HCT116 (cell line): Measurements from ENCODE around the gene PTPN21. TPM values are rescaled to one million over a fixed set of nuclear protein-coding genes. Genes with fewer than 3 reads are reported as not detected.

Experiments
- ATAC-seq: fragments of 200-7000 bp; cut with Tn5 transposase; 2 replicates; pipeline ENCODE4 v1.9.1; 2020; ENCODE audit warnings: mild to moderate bottlenecking, moderate library complexity
- BruUV-seq: library from RNA; stranded (reverse); fragments of 400-500 nt; replicated peaks from 2 replicates; lab custom pipeline; 2021; lab: Mats Ljungman, UMichigan
- CTCF ChIA-PET: fragments of 300-600 bp; sonication (Branson Sonifier 250); formaldehyde crosslinking; loops from one replicate; lab custom pipeline; 2021; ENCODE audit warnings: antibody characterized with exemption; lab: Charles Lee
- POLR2A ChIA-PET: fragments of 300-600, 350-600 bp; sonication (Branson Sonifier 250); formaldehyde crosslinking; loops from one replicate; lab custom pipeline; 2021; ENCODE audit warnings: antibody characterized with exemption; lab: Charles Lee
- RAD21 ChIA-PET, 2 experiments: fragments of 300-600 bp; sonication (Branson Sonifier 250); formaldehyde crosslinking; loops; one replicate each; lab custom pipeline; 2023; ENCODE audit warnings: low total read pairs in 2 of 2; ENCODE audit not compliant: uncharacterized antibody in 2 of 2, unreplicated experiment in 2 of 2, low non-redundant PET in 1 of 2; lab: Charles Lee
- DNase-seq: peaks from one replicate; pipeline ENCODE4 v3.0.0-alpha.2; 2010; ENCODE audit warnings: low read depth, low spot score
- H2AFZ ChIP-seq: fragments of 200-600 bp; shearing (Covaris generic), sonication (generic); 2 replicates; pipeline ENCODE4 v1.6.1; 2017; ENCODE audit warnings: low read depth, mixed run types, mixed read lengths, antibody characterized with exemption, low read length; ENCODE audit not compliant: poor library complexity, severe bottlenecking
- H3K27ac ChIP-seq: 2 replicates; pipeline ENCODE4 v1.5.1; 2012; ENCODE audit warnings: low read depth, low read length
- H3K27me3 ChIP-seq: fragments of 200-600 bp; sonication (generic); 2 replicates; pipeline ENCODE4 v1.6.1; 2016; ENCODE audit warnings: mixed run types, low read length, mixed read lengths; ENCODE audit not compliant: insufficient read depth
- H3K36me3 ChIP-seq, 2 experiments: fragments of 200-500 bp in 1 of 2; fragments of 200-600 bp in 1 of 2; sonication (Bioruptor generic) in 1 of 2; sonication (generic) in 1 of 2; 2 replicates each; pipeline versions ENCODE4 v1.5.1 to v1.6.1; 2014 to 2016; ENCODE audit warnings: low read length in 2 of 2, inconsistent platforms in 1 of 2, mixed read lengths in 1 of 2, mixed run types in 1 of 2; ENCODE audit not compliant: insufficient read depth in 2 of 2, control insufficient read depth in 1 of 2
- H3K4me1 ChIP-seq, 2 experiments: fragments of 200-600 bp in 1 of 2; sonication (generic) in 1 of 2; 2 replicates each; pipeline versions ENCODE4 v1.5.1 to v1.6.1; 2012 to 2017; ENCODE audit warnings: low read length in 2 of 2, inconsistent platforms in 1 of 2, mild to moderate bottlenecking in 1 of 2, mixed read lengths in 1 of 2, mixed run types in 1 of 2, moderate library complexity in 1 of 2; ENCODE audit not compliant: insufficient read depth in 2 of 2, control insufficient read depth in 1 of 2
- H3K4me2 ChIP-seq: fragments of 200-600 bp; sonication (generic); 2 replicates; pipeline ENCODE4 v1.6.1; 2017; ENCODE audit warnings: mixed run types, low read length, mixed read lengths
- H3K4me3 ChIP-seq, 2 experiments: fragments of 200-600 bp in 1 of 2; sonication (generic) in 1 of 2; replicated peaks in 1 of 2; 2 replicates each; pipeline ENCODE4 v1.5.1; 2011 to 2016; ENCODE audit warnings: low read length in 2 of 2, control low read depth in 1 of 2, low read depth in 1 of 2, mild to moderate bottlenecking in 1 of 2, mixed read lengths in 1 of 2, mixed run types in 1 of 2
- H3K79me2 ChIP-seq: fragments of 200-600 bp; sonication (generic); 2 replicates; pipeline ENCODE4 v1.6.1; 2017; ENCODE audit warnings: mild to moderate bottlenecking, mixed run types, low read length, moderate library complexity, mixed read lengths; ENCODE audit not compliant: insufficient read depth
- H3K9ac ChIP-seq: fragments of 200-600 bp; sonication (generic); 2 replicates; pipeline ENCODE4 v1.6.1; 2016; ENCODE audit warnings: low read length, mixed read lengths
- H3K9me2 ChIP-seq: fragments of 200-600 bp; sonication (generic), shearing (Covaris generic); 2 replicates; pipeline ENCODE4 v1.6.1; 2017; ENCODE audit warnings: mixed run types, mild to moderate bottlenecking, moderate library complexity; ENCODE audit not compliant: insufficient read depth
- H3K9me3 ChIP-seq, 2 experiments: fragments of 200-500 bp in 1 of 2; fragments of 200-600 bp in 1 of 2; sonication (Bioruptor generic) in 1 of 2; sonication (generic) in 1 of 2; 2 replicates each; pipeline ENCODE4 v1.6.1; 2014 to 2017; ENCODE audit warnings: low read length in 2 of 2, mixed read lengths in 2 of 2, inconsistent platforms in 1 of 2, low read depth in 1 of 2, mild to moderate bottlenecking in 1 of 2, mixed run types in 1 of 2, moderate library complexity in 1 of 2; ENCODE audit not compliant: control insufficient read depth in 1 of 2, insufficient read depth in 1 of 2
- H4K20me1 ChIP-seq: fragments of 200-600 bp; sonication (generic), shearing (Covaris generic); 2 replicates; pipeline ENCODE4 v1.6.1; 2017; ENCODE audit warnings: mixed run types, mild to moderate bottlenecking, moderate library complexity; ENCODE audit not compliant: insufficient read depth
- ATF3 ChIP-seq: IDR thresholded peaks from 2 replicates; pipeline ENCODE4 v1.6.1; 2012
- CEBPB ChIP-seq: IDR thresholded peaks from 2 replicates; pipeline ENCODE4 v1.6.1; 2012; ENCODE audit warnings: low read depth
- CTCF ChIP-seq, 3 experiments: fragments of 200-600 bp in 1 of 3; sonication (generic) in 1 of 3; IDR thresholded peaks in 2 of 3; conservative IDR thresholded peaks in 1 of 3; 2 replicates each; pipeline ENCODE4 v1.5.1; 2012 to 2017; ENCODE audit warnings: low read depth in 2 of 3, low read length in 2 of 3, antibody characterized with exemption in 1 of 3, borderline replicate concordance in 1 of 3, control low read depth in 1 of 3, mild to moderate bottlenecking in 1 of 3, mixed read lengths in 1 of 3, mixed run types in 1 of 3, moderate library complexity in 1 of 3; ENCODE audit not compliant: insufficient read depth in 1 of 3
- EGR1 ChIP-seq: IDR thresholded peaks from 2 replicates; pipeline ENCODE4 v1.6.1; 2012; ENCODE audit warnings: low read depth
- ELF1 ChIP-seq: IDR thresholded peaks from 2 replicates; pipeline ENCODE4 v1.6.1; 2012; ENCODE audit warnings: low read depth, borderline replicate concordance
- EZH2 ChIP-seq: fragments of 200-600 bp; sonication (generic); IDR thresholded peaks from 2 replicates; pipeline ENCODE4 v1.6.1; 2017; ENCODE audit warnings: antibody characterized with exemption, mixed run types
- FOSL1 ChIP-seq: IDR thresholded peaks from 2 replicates; pipeline ENCODE4 v1.6.1; 2012; ENCODE audit warnings: low read depth
- JUND ChIP-seq: IDR thresholded peaks from 2 replicates; pipeline ENCODE4 v1.6.1; 2012
- POLR2A ChIP-seq: IDR thresholded peaks from 2 replicates; pipeline ENCODE4 v1.7.0; 2011; ENCODE audit warnings: borderline replicate concordance; ENCODE audit not compliant: insufficient read depth, insufficient read length; ENCODE audit errors: extremely low read depth
- TCF7L2 ChIP-seq: IDR thresholded peaks from 2 replicates; pipeline ENCODE4 v1.7.0; 2011; ENCODE audit warnings: borderline replicate concordance, inconsistent platforms; ENCODE audit not compliant: insufficient read depth, insufficient read length; ENCODE audit errors: extremely low read depth
- ZFX ChIP-seq: fragments of 450-650 bp; IDR thresholded peaks from 2 replicates; pipeline ENCODE4 v1.6.1; 2017
- intact Hi-C: fragments of 100-400 bp; cut with micrococcal nuclease; formaldehyde crosslinking; loops from 2 replicates; pipeline ENCODE4 v1.10.0; 2022
- total RNA-seq: library from RNA; stranded (reverse); gene quantifications from one replicate; pipeline ENCODE4 v1.2.1, GENCODE V29; 2021; ENCODE audit not compliant: unreplicated experiment

The PTPN21 gene
- total RNA-seq, 1 experiment from 2014 or later: 7.6 TPM

DNA sequence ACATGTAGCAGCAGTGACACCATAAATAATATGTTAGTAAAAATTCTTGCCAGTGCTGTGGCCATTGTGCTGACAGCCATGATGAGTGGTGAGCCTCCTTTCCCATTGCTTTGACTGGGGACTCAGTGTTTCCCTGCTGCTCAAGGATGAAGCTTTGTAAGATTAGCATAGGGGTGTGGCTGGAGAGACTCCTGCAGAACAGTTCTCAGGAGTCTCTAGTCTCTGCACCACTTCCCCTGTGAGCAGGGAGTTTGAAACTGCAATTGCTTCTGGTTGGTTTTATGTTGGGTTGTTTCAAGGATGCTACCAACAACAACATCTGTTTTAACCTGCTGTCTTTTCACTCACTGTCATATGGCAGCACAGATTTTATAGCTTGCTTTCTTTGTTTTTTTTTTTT lies 49.4 kb upstream of the PTPN21 start:
- no peak for DNase-seq
- Histone ChIP-seq H3K9me3 (no peaks in the 10 kb centered on the region), H3K4me1 (no peaks in the 10 kb centered on the region), H3K36me3 (peaks cover 43 to 53% of the 10 kb centered on the region in 2 experiments), H3K4me2 (no peak overlapping the region), H3K9me2 (no peaks in the 10 kb centered on the region), H2AFZ (no peak overlapping the region), H3K9ac (no peak overlapping the region), H3K27ac (no peak overlapping the region), H3K79me2 (peaks cover 3% of the 10 kb centered on the region; the same call in 1 of the 2 replicates), H3K27me3 (no peaks in the 10 kb centered on the region), H4K20me1 (no peaks in the 10 kb centered on the region)
- intact Hi-C loops: no loop called here
- no peak for ATAC-seq
- TF ChIP-seq JUND (no peak), POLR2A (no peak), ELF1 (no peak), ZFX (no peak)
- TF ChIP-seq, all 23 proteins: peak for 0
- no peak overlapping the region for H3K4me3 ChIP-seq
- ChIA-PET POLR2A (no interaction called here), RAD21 (no interaction called here), CTCF (no interaction called here)
- BruUV-seq: no TSS peak

DNA sequence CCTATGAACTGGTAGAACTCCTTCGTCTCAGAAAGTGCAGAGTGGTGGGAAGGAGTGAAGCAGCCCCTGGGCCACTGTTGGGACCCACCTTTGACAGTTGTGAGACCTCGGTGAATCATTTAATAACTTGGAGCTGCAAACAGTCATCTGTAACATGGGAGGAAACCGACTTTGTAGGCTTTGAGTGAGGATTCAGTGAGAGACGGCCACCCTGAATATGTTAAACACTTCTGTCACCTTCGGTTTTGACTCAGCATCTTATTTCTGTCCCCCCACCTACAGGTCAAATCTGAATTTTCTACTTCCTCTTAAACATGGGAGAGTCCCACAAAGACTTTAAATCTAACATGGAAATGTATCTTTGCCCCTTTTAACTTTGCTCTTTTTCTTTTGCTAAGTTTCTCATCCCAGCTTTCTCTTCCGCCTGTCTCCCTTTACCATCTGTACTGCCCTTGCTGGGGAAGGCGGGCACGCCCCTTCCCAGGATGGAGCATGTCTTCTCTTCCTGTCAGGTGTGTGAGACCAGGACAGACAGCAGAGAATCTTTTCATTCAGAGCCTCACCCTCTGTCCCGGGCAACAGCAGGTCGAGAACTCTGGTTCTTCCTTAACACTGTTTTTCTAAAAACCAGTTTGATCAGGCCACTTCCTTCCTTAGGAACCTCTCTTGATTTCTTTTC lies 45.1 kb upstream of the PTPN21 start:
- H3K9ac ChIP-seq: no peak overlapping the region
- ChIA-PET POLR2A (no interaction called here), RAD21 (no interaction called here), CTCF (no interaction called here)
- no peak overlapping the region for H3K4me2 ChIP-seq
- H3K27me3 ChIP-seq: no peaks in the 10 kb centered on the region
- peaks cover 52 to 56% of the 10 kb centered on the region in 2 experiments for H3K36me3 ChIP-seq
- H3K27ac ChIP-seq: no peak overlapping the region
- H3K9me3 ChIP-seq: no peaks in the 10 kb centered on the region
- H3K4me3 ChIP-seq: no peak overlapping the region
- no peaks in the 10 kb centered on the region for H4K20me1 ChIP-seq
- no peak for ATAC-seq
- intact Hi-C loops: no loop called here
- no peak overlapping the region for H2AFZ ChIP-seq
- H3K79me2 ChIP-seq: peaks cover 7% of the 10 kb centered on the region; the same call in 1 of the 2 replicates
- H3K9me2 ChIP-seq: no peaks in the 10 kb centered on the region
- DNase-seq: no peak
- BruUV-seq: no TSS peak
- TF ChIP-seq EZH2: no peak
- no peak for TF ChIP-seq TCF7L2
- TF ChIP-seq EGR1: no peak
- TF ChIP-seq ATF3: no peak
- TF ChIP-seq FOSL1: no peak
- TF ChIP-seq CEBPB: no peak
- no peak for TF ChIP-seq CTCF (IDR thresholded peaks at IDR 0.05 in 2 of 3, conservative IDR thresholded peaks at IDR 0.05 in 1 of 3; ENCODE audit: borderline replicate concordance in 1 of 3, insufficient read depth in 1 of 3, low read depth in 2 of 3, low read length in 2 of 3)
- no peaks in the 10 kb centered on the region for H3K4me1 ChIP-seq
